KMS-11 (cell line): Measurements from ENCODE around the gene IL17RC.

Experiments used
- H2AFZ ChIP-seq: fragments of 200-600 bp; sonication (generic); 2 replicates; pipeline ENCODE4 v1.6.1; 2016; ENCODE audit warnings: antibody characterized with exemption, mixed run types, low read depth
- H3K27ac ChIP-seq: fragments of 200-600 bp; sonication (generic); 2 replicates; pipeline ENCODE4 v1.6.1; 2016; ENCODE audit warnings: mild to moderate bottlenecking, mixed run types
- H3K27me3 ChIP-seq: fragments of 200-600 bp; sonication (generic); 2 replicates; pipeline ENCODE4 v1.6.1; 2017; ENCODE audit warnings: mild to moderate bottlenecking, low read depth, mixed run types, moderate library complexity; ENCODE audit not compliant: insufficient read depth
- H3K36me3 ChIP-seq: fragments of 200-600 bp; sonication (generic); 2 replicates; pipeline ENCODE4 v1.6.1; 2017; ENCODE audit warnings: mild to moderate bottlenecking, mixed run types; ENCODE audit not compliant: insufficient read depth
- H3K4me1 ChIP-seq: fragments of 200-600 bp; sonication (generic); 2 replicates; pipeline ENCODE4 v1.6.1; 2016; ENCODE audit warnings: mild to moderate bottlenecking, low read depth, mixed run types; ENCODE audit not compliant: poor library complexity, severe bottlenecking
- H3K4me2 ChIP-seq: fragments of 200-600 bp; sonication (generic); 2 replicates; pipeline ENCODE4 v1.7.0; 2016; ENCODE audit warnings: mild to moderate bottlenecking, mixed run types
- H3K4me3 ChIP-seq: fragments of 200-600 bp; sonication (generic); IDR thresholded peaks from 2 replicates; pipeline ENCODE4 v1.6.1; 2017; ENCODE audit warnings: low read depth, low read length, mixed read lengths; ENCODE audit not compliant: insufficient read depth
- H3K79me2 ChIP-seq: fragments of 200-600 bp; sonication (generic); 2 replicates; pipeline ENCODE4 v1.6.1; 2016; ENCODE audit warnings: low read depth, mixed run types; ENCODE audit not compliant: insufficient read depth
- H3K9ac ChIP-seq: fragments of 200-600 bp; sonication (generic); 2 replicates; pipeline ENCODE4 v1.6.1; 2016; ENCODE audit warnings: mild to moderate bottlenecking, mixed run types
- H4K20me1 ChIP-seq: fragments of 200-600 bp; sonication (generic); 2 replicates; pipeline ENCODE4 v1.6.1; 2016; ENCODE audit warnings: mild to moderate bottlenecking, mixed run types; ENCODE audit not compliant: insufficient read depth
- TF ChIP-seq, protein P1 (sequence below): fragments of 200-600 bp; sonication (generic); conservative IDR thresholded peaks from 2 replicates; pipeline ENCODE4 v1.6.1; 2017; ENCODE audit warnings: low read depth, mild to moderate bottlenecking, antibody characterized with exemption, low read length, moderate library complexity, mixed read lengths

Gene IL17RC

GRCh38 chr3:9970020-9970652 lies 53.2 kb downstream of the IL17RC start:
- H3K9ac ChIP-seq, result no peak overlapping the region
- TF ChIP-seq, protein P1, sequence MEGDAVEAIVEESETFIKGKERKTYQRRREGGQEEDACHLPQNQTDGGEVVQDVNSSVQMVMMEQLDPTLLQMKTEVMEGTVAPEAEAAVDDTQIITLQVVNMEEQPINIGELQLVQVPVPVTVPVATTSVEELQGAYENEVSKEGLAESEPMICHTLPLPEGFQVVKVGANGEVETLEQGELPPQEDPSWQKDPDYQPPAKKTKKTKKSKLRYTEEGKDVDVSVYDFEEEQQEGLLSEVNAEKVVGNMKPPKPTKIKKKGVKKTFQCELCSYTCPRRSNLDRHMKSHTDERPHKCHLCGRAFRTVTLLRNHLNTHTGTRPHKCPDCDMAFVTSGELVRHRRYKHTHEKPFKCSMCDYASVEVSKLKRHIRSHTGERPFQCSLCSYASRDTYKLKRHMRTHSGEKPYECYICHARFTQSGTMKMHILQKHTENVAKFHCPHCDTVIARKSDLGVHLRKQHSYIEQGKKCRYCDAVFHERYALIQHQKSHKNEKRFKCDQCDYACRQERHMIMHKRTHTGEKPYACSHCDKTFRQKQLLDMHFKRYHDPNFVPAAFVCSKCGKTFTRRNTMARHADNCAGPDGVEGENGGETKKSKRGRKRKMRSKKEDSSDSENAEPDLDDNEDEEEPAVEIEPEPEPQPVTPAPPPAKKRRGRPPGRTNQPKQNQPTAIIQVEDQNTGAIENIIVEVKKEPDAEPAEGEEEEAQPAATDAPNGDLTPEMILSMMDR, result no peak
- H2AFZ ChIP-seq, result no peak overlapping the region
- H3K27ac ChIP-seq, result no peak overlapping the region
- H3K4me1 ChIP-seq, result no peaks in the 10 kb centered on the region
- no peaks in the 10 kb centered on the region for H4K20me1 ChIP-seq
- no peaks in the 10 kb centered on the region for H3K36me3 ChIP-seq
- no peaks in the 10 kb centered on the region for H3K79me2 ChIP-seq
- H3K4me2 ChIP-seq, result no peak overlapping the region
- no peak overlapping the region for H3K4me3 ChIP-seq
- H3K27me3 ChIP-seq, result no peaks in the 10 kb centered on the region

DNA sequence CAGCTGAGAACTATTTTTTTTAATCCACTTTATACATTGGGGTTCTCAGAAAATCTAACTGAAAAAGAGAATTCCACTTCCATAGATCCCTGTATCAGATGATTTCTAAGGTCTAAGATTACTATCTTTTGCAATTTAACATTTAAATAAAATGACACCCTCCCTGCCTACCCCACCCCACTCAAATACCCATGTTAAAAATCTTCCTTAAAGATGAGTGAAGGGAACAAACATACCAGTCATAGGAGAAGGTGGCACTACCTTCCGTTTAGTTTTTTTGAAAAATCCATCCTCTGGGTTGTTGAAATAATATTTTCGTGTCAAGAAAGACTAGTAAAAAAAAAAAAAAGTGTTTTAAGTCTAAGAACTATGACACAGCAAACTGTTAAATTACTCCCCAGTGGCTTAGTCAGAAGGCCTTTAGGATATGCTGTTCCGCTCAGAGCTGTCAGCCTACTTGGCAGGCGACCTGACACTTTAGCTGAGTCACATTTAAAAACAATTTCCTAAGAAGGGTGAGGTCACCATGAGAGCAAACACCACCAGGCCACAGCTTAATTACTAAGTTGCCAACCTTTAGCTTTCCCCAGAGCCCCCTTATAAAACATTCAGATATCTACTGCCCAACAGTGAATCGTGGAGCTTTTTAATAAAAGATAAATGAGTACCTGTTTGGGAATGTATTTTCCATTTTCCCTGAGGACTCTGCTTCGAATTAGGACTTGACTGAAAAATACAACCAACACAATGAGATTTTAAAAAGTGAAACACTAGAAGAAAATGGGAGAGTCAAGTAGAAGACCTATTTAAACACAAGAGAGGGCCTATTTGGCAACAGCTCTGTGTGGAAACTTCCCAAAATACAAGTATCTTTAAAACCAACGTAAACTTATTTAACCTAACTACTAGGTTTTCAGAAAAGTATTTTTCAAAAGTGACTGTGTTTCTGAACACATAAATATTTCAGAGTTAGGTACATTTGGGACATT lies 60.1 kb downstream of the IL17RC start:
- Histone ChIP-seq H3K27me3 (no peaks in the 10 kb centered on the region), H3K4me2 (no peak overlapping the region), H3K9ac (no peak overlapping the region), H2AFZ (no peak overlapping the region), H4K20me1 (no peaks in the 10 kb centered on the region), H3K79me2 (no peaks in the 10 kb centered on the region), H3K36me3 (no peaks in the 10 kb centered on the region), H3K27ac (no peak overlapping the region), H3K4me1 (no peaks in the 10 kb centered on the region), H3K4me3 (no peak overlapping the region)
- TF ChIP-seq, protein P1, result no peak

DNA sequence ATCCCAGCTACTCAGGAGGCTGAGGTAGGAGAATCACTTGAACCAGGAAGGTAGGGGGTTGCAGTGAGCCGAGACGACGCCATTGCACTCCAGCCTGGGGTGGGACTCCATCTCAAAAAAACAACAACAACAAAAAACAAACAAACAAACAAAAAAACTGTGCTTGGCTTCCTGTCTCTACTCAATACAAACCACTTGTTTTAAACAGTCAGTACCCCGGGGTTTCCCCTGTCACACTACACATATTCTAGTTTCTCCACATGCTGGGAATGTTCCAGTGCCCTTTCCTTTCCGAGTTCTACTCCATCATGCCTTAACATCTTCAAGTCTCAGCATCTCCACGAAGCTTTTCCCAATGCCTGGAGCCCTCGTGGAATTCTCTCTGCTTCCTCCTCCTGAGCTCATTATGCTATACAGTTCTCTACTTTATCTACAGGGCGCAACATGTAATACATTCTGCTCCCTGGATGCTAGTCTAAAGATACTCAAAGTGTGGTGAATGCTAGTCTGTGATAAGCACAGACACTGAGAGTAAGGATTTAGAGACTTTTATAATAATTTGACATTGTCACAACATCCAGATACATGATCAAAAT lies 61.9 kb downstream of the IL17RC start:
- TF ChIP-seq, protein P1, result no peak
- Histone ChIP-seq H3K36me3 (no peaks in the 10 kb centered on the region), H2AFZ (no peak overlapping the region), H4K20me1 (no peaks in the 10 kb centered on the region), H3K27ac (no peak overlapping the region), H3K79me2 (no peaks in the 10 kb centered on the region), H3K4me2 (no peak overlapping the region), H3K9ac (no peak overlapping the region), H3K4me3 (no peak overlapping the region), H3K27me3 (no peaks in the 10 kb centered on the region), H3K4me1 (no peaks in the 10 kb centered on the region)

GRCh38 chr3:9980251-9980650 lies 63.4 kb downstream of the IL17RC start:
- Histone ChIP-seq H3K36me3 (no peaks in the 10 kb centered on the region), H3K27ac (no peak overlapping the region), H3K4me1 (no peaks in the 10 kb centered on the region), H3K4me2 (no peak overlapping the region), H3K9ac (no peak overlapping the region), H2AFZ (no peak overlapping the region), H3K27me3 (no peaks in the 10 kb centered on the region), H4K20me1 (no peaks in the 10 kb centered on the region), H3K79me2 (peaks cover under 1% of the 10 kb centered on the region; the same call in 1 of the 2 replicates), H3K4me3 (no peak overlapping the region)
- TF ChIP-seq, protein P1, result no peak
